PC-3 (cell line): ENCODE results near the gene PNMA1.

ENCODE experiments used
- CTCF ChIP-seq: fragments of 300-600 bp; sonication (generic); conservative IDR thresholded peaks from 2 replicates; pipeline ENCODE4 v1.5.1; 2017; ENCODE audit warnings: antibody characterized with exemption, low read depth, mild to moderate bottlenecking, low read length
- EZH2 ChIP-seq: fragments of 300-600 bp; sonication (generic); IDR thresholded peaks from one replicate; pipeline ENCODE4 v1.6.1; 2017; ENCODE audit warnings: antibody characterized with exemption, mild to moderate bottlenecking, low read length; ENCODE audit not compliant: unreplicated experiment
- EZH2phosphoT487 ChIP-seq: fragments of 300-600 bp; sonication (generic); IDR thresholded peaks from 2 replicates; pipeline ENCODE4 v1.6.1; 2018; ENCODE audit warnings: mild to moderate bottlenecking, antibody characterized with exemption, low read length, borderline replicate concordance

- TF ChIP-seq CTCF (no peak), EZH2phosphoT487 (no peak), EZH2 (no peak)
Measured at GRCh38 chr14:73700325-73700724, 13.9 kb downstream of the PNMA1 start.
